GM21737 (cell line): ENCODE measurements around the gene RNFT2.

Experiments used
- ATAC-seq: cut with Tn5 transposase; IDR thresholded peaks from one replicate; pipeline ENCODE4 v1.9.1; 2021; ENCODE audit warnings: mild to moderate bottlenecking, moderate library complexity; ENCODE audit not compliant: unreplicated experiment

Gene RNFT2

GRCh38 chr12:116897476-116897875 is 159.4 kb downstream of the RNFT2 start:
- no peak for ATAC-seq

GRCh38 chr12:116898669-116899068 is 160.6 kb downstream of the RNFT2 start:
- ATAC-seq: no peak

- no peak for ATAC-seq
Observed at GRCh38 chr12:116901612-116902011, 163.5 kb downstream of the RNFT2 start.
